Measurements from ENCODE around the gene FBRS.

GRCh38 chr16:30675143-30675542 is 16.9 kb downstream of the FBRS start:
- TF ChIP-seq ARNT (IDR thresholded peaks at IDR 0.05) (no peak), TARDBP (IDR thresholded peaks at IDR 0.05) (no peak), FOXM1 (IDR thresholded peaks at IDR 0.05; ENCODE audit: borderline replicate concordance) (no peak), NFRKB (IDR thresholded peaks at IDR 0.05) (no peak), SP1 (IDR thresholded peaks at IDR 0.05) (no peak), BHLHE40 (IDR thresholded peaks at IDR 0.05; ENCODE audit: borderline replicate concordance) (no peak), SUZ12 (IDR thresholded peaks at IDR 0.05) (no peak)
